ENCODE data around the gene LRFN4. TPM values are rescaled to one million over a fixed set of nuclear protein-coding genes. Genes with fewer than 3 reads are reported as not detected.

LRFN4 gene
- total RNA-seq, 3 donors from 2014 or later, result 20.3 to 29.1 (median 27.8) TPM

DNA sequence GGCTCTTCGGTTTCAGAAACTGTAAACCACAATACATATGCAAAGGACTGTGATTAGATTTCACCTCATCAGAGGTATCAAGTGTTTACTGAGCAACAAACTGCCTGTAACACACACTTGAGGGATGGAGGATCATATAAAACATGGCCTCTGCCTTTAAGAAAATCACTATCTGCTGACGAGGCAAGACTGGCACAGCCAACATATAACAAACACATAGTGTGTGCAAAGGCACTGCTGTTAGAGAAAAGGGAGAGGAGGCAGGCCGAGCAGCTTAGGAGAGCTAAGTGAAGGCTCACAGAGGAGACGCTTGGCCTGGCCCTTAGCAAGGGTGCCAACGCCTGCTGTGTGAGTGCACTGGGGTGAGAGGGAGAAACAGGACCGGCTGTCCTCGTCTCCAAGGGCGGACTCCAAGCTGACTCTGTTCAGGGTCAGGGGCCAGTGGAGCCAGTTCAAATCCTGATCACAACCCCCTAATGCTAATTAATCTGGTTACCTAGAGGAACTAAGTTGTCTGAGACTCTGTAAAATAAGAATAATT, 48.2 kb downstream of the LRFN4 start:
- Histone ChIP-seq H3K9me3 (no peaks in the 10 kb centered on the region), H3K36me3 (ENCODE audit: low read depth) (no peaks in the 10 kb centered on the region), H3K4me3 (no peak overlapping the region), H3K4me1 (ENCODE audit: low read depth) (no peaks in the 10 kb centered on the region)
- TF ChIP-seq, protein P1, sequence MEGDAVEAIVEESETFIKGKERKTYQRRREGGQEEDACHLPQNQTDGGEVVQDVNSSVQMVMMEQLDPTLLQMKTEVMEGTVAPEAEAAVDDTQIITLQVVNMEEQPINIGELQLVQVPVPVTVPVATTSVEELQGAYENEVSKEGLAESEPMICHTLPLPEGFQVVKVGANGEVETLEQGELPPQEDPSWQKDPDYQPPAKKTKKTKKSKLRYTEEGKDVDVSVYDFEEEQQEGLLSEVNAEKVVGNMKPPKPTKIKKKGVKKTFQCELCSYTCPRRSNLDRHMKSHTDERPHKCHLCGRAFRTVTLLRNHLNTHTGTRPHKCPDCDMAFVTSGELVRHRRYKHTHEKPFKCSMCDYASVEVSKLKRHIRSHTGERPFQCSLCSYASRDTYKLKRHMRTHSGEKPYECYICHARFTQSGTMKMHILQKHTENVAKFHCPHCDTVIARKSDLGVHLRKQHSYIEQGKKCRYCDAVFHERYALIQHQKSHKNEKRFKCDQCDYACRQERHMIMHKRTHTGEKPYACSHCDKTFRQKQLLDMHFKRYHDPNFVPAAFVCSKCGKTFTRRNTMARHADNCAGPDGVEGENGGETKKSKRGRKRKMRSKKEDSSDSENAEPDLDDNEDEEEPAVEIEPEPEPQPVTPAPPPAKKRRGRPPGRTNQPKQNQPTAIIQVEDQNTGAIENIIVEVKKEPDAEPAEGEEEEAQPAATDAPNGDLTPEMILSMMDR (IDR thresholded peaks at IDR 0.05), result no peak
- intact Hi-C loops (cut with DNase I, micrococcal nuclease), result no loop called here
- no peak for ATAC-seq
- no peak for DNase-seq

DNA sequence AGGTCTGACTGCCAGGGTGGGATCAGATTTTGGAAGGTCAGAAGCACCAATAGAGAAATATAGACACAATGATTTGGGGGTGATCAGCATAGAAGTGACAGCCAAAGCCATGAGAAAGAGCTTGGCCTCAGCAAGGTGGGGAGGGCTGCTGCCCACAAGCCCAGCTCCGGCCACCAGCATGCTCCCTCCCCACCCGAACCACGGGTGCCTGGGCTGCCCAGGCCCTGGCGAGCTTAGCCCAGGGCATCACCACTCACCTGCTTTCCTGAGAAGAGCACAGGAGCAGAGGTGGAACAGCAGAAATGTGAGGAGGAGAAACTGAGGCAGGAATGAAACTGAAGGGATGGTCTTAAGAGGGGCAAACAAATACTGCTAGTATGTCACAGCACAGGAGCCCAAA, 48.8 kb downstream of the LRFN4 start:
- Histone ChIP-seq H3K4me3 (no peak overlapping the region), H3K36me3 (ENCODE audit: low read depth) (no peaks in the 10 kb centered on the region), H3K4me1 (ENCODE audit: low read depth) (no peaks in the 10 kb centered on the region), H3K9me3 (no peaks in the 10 kb centered on the region)
- ATAC-seq (no peak), DNase-seq (no peak)
- intact Hi-C loops (cut with DNase I, micrococcal nuclease), result no loop called here
- TF ChIP-seq, protein P1 (IDR thresholded peaks at IDR 0.05), result no peak

DNA sequence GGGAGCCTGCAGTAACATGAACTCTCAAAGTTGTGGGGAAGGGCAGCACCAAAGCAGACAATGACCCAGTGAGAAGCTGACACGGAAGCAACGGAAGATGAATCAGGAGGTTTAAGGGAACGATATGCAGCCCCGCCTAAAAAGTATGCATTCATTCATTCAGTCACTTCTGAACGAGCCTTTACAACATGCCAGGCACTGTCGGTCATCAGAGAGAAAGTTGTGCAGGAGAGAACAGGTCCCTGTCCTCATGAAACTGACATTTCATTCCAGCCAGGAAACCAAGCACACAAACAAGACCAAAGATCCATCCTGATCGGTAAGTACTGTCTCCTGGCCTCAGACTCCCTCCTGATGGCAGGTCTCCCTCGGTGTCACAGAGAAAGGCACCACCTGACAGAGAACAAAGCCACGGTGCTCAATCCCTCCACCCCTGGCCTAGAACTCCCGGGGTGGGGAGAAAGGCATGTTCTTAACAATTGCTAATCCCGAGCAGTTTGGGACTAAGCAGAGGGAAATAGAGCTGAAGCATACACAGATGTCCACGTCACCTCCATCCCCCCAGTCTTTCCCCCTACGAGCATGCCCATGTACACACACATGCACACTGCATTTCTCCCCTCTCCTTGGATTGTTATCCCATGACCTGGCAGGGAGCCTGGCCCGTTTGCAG, 49.3 kb downstream of the LRFN4 start:
- H3K4me3 ChIP-seq, result no peak overlapping the region
- DNase-seq (no peak), ATAC-seq (peak; percentile 50)
- H3K4me1 ChIP-seq (ENCODE audit: low read depth), result no peaks in the 10 kb centered on the region
- H3K36me3 ChIP-seq (ENCODE audit: low read depth), result no peaks in the 10 kb centered on the region
- intact Hi-C loops (cut with DNase I, micrococcal nuclease), result no loop called here
- no peaks in the 10 kb centered on the region for H3K9me3 ChIP-seq
- TF ChIP-seq, protein P1 (IDR thresholded peaks at IDR 0.05), result no peak

DNA sequence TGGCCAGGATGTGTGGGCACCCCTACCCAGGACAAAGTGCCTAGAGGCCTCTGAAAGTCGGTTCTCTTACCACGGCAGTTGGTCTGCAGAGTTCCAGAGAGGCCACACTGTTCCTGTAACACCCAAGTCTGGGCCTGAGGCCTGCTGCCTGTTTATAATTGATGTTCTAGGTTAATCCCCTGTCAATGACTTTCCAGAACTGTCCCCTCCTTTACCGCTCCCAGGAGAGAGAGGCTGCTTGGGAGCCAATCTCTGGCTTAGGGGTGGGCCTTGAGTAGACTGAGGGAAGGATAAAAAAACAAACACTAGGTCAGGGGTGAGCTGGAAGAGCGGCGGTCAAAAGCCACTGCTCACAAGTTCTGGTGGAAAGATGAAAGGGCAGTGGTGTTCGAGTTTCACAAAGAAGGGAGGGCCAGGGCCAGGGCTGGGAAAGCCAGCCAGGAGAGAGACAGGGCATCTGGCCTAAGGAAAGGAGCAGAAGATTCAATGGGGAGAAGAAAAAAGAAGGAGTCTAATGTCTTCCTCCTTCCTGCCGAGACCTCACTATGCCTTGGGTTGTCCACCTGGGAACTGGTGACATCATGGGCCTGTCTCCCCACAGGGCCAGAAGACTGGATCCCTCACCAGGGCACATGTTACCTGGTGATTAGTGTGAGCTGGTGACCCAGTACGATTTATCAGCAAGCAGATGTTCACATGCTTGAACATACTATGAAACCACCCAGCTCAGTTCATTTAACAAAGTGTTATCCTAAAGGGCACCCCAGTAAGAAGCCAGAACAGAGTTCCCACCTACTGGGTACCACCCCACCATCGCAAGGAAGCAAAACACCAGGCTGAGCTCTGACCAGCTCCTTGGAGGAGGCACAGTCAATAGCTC, 51.1 kb downstream of the LRFN4 start:
- Histone ChIP-seq H3K9me3 (no peaks in the 10 kb centered on the region), H3K36me3 (ENCODE audit: low read depth) (no peaks in the 10 kb centered on the region), H3K4me3 (no peak overlapping the region), H3K4me1 (ENCODE audit: low read depth) (no peaks in the 10 kb centered on the region)
- DNase-seq (no peak), ATAC-seq (no peak)
- intact Hi-C loops (cut with DNase I, micrococcal nuclease), result no loop called here
- TF ChIP-seq, protein P1 (IDR thresholded peaks at IDR 0.05), result no peak

DNA sequence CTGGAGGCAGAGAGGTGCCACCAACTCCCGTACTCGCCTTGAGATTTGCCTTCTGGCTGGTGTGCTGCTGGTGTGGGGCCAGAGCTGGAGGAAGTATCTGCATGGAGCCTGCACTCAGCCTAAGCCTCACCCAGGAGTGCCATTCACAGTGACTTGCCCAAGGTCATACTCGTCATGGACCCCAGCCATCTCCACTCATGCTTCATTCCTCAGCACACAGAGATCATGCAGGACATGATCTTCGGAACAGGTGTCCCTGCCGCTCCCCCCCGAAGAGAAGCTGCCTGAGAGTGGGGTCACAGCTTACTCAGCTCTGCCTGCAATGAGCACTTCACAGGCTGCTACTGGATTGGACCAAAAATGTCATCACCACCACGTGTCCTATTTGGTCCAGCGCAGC, 52.3 kb downstream of the LRFN4 start:
- no peaks in the 10 kb centered on the region for H3K36me3 ChIP-seq (ENCODE audit: low read depth)
- TF ChIP-seq, protein P1 (IDR thresholded peaks at IDR 0.05), result no peak
- no peak for ATAC-seq
- intact Hi-C loops (cut with DNase I, micrococcal nuclease), result no loop called here
- no peak for DNase-seq
- no peaks in the 10 kb centered on the region for H3K4me1 ChIP-seq (ENCODE audit: low read depth)
- no peak overlapping the region for H3K4me3 ChIP-seq
- H3K9me3 ChIP-seq, result no peaks in the 10 kb centered on the region
